GM18526 (cell line): ENCODE measurements around the gene DUS3L.

ENCODE experiments used
- POLR2A ChIP-seq: IDR thresholded peaks from 3 replicates; pipeline ENCODE4 v1.6.1; 2011; ENCODE audit not compliant: insufficient read length; ENCODE audit errors: extremely low read depth

DUS3L gene

DNA sequence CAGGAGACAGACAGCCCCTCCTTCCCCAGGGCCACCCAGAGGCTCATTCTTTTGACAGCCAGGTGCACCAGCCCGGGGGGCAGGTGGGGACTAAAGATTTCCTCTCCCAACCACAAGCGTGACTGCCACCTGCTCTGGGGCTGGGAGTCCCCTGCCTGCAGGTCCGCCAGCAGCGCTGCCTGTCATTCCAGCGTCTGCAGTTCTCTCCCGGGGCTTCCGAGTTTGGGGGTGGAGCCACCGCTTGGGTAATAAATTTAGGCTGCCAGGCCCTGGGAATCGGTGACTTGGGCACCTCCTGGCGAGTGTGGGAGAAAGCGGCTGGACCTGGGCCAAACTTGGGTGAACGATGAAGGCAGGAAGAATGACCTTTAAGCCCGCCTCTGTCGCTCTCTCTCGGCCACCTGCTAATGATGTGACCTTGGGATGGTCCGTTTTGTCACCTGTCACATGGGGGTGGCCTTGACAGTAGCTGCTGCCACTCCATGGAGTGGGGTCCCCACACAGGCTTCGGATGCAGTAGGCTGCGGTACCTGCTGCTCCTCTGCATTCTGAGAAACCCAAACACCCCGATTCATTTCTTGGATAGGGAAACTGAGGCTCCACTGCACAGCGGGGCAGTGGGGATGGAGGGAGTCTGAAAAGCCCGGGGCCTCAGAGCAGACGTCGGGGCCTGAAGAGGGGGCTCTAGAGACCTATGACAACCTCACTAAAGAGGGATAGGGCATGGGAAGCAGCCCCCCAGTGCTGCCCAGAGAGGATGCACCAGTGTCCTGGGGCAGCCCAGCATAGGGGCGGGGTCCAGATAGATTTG, 35.8 kb upstream of the DUS3L start:
- no peak for TF ChIP-seq POLR2A

DNA sequence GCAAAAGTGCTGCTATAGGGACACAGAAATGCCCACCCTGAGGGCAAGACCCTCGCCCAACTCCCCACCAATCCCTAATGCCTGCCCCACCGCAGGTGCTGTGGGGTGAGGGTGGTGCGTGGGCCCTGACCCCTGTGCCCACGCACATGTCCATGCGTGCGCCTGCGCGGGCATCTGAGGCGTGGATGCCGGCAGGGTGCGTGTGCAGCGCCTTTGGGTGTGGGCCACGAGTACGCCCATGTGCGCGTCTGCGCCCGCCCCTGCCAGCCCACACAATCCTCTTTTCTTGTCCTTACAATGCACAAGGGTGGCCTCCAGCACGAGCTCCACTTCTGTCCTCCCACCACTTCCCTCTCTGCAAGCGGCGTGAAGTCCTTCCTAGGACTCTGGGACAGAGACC, 34.2 kb upstream of the DUS3L start:
- no peak for TF ChIP-seq POLR2A

DNA sequence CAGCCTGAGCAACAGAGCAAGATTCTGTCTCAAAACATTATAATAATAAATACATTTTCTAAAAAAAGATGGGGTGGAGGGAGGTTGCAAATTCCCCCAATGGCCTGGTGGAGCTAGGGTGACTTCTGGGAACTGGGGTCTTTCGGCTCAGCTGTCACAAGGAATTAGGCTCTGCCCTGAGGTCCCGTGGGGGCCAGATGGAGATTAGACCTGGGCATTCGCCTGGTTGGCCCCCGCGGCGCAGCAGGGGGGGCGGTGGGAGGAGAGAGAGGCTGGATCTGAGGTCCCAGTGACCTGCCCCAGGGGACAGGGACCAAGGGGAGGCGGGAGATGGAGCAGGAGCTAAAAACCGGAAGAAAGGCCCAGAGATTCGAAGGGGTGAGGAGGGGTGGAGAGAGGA, 33.8 kb upstream of the DUS3L start:
- no peak for TF ChIP-seq POLR2A

DNA sequence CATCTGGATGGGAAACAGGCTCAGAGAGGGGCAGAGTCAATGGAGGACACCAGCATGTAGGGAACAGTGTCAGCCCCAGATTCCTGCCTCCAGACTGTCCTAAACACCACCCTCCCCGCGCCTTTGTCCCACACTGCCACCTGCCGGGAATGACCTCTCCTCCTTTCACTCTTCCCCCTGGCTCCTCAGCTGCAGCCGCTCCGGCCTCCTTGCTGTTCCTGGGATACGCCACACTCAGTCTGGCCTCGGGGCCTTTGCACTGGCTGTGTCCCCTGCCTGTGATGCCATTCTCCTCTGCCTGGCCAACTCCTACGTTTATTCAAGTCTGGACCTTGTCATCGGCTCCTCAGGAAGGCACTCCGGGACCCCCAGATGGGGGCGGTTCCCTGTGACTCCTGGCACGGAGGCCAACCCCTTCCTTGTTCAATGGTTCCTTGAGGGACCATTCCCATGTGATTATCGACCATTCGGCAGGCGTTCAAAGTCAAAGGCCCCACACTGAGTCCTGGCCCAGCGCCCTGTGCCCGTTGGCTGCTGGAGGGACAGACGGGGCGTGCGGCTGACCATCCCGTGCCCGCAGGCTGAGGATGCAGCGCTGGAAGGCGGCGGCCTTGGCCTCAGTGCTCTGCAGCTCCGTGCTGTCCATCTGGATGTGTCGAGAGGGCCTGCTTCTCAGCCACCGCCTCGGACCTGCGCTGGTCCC, 32.8 kb upstream of the DUS3L start:
- no peak for TF ChIP-seq POLR2A

DNA sequence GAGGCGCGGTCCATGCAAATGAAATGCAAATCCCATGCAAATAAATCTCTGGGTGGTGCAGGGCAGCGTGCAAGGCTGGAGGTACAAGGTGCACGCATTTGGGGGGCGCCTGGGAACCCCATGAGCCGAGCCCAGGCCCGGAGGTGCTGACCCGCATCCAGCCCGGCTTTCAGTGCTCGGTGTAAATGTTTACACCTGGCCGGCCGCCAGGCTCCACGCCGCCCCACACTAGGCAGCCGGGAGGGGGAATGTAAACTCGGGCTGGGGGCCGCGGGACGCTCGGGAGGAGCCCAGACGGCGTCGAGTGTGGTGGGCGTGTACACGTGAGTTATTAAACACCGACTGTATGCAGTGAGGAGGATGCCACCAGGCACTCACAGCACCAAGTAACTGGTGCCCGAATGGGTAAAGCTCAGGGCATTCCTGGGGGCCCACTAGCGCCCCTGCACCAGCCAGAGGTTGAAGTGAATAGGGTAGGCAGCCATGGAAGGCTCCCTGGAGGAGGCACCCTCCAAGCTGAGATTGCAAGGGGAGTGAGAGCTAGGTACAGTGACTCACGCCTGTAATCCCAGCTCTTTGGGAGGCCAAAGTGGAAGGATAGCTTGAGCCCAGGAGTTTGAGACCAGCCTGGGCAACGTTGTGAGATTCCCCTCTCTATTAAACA, 31.4 kb upstream of the DUS3L start:
- no peak for TF ChIP-seq POLR2A

DNA sequence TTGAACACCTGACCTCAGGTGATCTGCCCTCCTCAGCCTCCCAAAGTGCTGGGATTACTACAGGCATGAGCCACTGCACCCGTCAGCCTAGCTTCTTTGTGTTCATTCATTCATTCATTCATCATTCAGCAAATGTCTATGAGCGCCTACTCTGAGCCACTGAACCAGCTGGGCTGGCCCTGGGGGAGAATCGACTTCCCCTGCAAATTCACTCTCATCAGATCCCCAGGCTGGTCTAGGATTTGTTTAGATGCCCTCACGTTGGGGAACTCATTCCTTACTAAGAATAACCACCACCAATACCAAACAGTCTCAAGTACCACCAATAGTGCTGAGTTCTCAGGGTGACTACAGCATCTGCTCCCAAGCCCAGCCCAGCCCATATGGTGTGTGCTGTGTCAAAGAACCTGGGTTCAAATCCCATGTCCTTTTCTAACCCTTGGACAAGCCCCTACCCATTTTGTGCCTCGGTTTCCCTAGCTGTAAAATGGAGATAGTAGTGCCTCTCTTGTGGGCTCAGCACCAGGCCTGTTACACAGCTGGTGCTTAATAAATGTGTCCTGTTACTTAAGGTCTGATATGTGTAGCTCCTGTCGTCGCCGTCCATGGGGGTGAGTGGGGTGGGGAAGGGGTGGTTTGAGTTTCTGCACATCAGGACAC, 30.7 kb upstream of the DUS3L start:
- TF ChIP-seq POLR2A: no peak

DNA sequence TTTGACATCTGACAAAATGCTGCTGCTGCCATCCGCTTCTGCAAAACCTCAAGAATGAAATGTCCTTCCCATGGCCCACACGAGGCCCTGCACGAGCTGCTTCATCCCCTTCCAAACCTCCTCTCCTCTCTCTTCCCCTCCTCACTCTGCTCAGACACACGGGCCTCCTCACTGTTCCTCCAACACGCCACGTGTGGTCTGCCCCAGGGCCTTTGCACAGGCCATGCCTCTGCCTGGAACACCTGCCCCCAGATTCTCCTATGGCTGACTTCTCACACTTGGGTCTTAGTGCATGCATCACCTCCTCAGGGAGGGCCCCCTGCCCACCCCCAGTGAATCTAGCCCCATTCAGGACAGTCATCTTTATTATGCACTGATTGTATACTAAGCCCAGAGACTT, 29.8 kb upstream of the DUS3L start:
- no peak for TF ChIP-seq POLR2A

DNA sequence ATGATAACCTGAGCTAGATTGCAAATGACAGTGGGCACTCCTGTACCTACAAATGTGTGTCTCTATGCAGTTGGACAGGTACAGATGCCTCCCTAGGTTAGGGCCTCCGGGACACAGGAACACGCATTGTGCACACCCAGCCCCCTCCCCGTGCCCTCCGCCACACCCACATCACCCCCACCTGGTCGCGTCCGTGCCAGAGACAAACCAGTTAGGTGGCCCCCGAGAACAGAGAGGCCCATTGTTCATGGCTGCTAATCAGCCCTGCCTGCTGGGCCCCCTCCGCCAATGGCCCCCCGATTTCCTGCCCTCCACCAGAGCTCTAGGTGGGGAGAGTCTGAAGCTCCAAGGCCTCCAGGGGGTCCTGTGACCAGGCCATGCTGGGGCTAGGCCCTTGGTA, 27.6 kb upstream of the DUS3L start:
- TF ChIP-seq POLR2A: no peak

DNA sequence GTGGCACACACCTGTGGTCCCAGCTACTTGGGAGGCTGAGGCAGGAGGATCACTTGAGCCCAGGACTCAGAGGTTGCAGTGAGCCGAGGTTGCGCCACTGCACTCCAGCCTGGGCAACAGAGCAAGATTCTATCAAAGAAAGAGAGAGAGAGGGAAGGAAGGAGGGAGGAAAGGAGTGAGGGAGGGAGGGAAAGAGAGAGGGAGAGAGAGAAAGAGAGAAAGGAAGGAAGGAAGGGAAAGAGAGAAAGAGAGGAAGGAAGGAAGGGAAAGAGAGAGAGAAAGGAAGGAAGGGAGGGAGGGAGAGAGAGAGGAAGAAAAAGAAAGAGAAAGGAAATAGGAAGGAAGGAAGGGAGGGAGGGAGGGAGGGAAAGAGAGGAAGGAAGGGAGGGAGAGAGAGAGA, 26.3 kb upstream of the DUS3L start:
- TF ChIP-seq POLR2A: no peak

DNA sequence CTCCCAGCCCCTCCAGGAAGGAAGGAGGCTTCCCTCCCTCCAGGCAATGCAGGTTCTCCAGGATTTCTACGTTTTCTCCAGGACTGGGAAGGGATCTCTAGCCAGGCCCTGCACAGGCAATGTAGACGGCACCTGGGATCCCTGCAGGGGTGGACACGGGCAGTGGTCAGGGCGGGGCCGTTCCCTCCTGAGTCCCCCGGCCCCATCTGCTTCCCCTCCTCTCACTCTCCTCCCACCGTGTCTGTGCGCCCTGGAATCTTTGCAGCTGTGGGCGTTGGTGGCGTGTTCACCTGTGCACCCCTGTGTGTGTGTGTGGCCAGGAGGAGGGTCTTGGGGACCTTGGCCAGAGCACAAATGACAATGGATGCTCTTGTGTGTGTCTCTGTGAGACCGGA, 23.9 kb upstream of the DUS3L start:
- no peak for TF ChIP-seq POLR2A

DNA sequence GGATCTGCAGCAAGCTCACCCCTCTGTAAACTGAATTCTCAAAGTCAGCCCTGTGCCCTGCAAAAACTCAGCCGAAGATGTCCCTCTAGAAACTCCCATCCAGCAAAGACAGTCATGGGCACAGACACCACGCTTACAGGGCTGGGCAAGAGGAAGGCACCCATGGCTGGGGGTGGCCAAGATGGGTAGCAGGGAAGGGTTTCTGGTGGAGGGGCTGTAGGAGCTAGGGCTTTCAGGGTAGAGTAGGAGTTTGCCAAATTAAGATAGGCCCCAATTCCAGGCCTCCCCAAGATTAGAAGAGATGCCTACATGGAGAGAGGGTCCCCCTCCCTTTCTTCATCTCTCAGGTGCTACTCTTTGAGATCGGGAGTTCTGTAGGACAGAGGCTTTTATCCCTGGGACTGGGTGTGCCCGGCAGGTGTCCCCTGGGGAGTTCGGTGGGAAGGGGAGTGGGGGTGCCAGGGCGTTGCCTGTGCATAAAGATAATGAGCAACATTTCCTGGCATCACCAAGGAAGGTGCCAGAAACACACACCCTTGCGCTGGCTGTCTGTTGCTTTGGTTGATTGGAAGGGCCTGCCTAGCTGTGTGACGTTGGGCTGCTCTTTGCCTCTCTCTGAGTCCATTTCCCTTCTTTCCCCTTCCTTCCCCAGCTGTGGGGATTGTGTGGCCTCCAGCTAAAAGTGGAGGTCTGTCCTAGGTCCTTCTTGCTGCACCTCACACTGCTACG, 23.3 kb upstream of the DUS3L start:
- TF ChIP-seq POLR2A: no peak

DNA sequence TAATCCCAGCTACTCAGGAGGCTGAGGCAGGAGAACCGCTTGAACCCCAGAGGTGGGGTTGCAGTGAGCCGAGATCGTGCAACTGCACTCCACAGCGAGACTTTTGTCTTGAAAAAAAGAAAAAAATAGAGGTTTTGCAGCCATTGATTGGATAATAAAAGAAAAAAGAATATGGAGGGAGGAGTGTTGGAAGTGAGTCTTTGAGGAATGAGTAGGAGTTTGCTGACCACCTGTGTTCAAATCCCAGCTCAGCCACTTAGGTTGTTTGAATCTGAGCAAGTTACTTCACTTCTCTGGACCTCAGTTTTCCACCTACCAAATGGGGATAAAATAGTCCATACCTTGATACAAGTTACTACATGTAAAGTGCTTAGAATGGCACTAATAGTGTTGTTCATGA, 20.2 kb upstream of the DUS3L start:
- no peak for TF ChIP-seq POLR2A

DNA sequence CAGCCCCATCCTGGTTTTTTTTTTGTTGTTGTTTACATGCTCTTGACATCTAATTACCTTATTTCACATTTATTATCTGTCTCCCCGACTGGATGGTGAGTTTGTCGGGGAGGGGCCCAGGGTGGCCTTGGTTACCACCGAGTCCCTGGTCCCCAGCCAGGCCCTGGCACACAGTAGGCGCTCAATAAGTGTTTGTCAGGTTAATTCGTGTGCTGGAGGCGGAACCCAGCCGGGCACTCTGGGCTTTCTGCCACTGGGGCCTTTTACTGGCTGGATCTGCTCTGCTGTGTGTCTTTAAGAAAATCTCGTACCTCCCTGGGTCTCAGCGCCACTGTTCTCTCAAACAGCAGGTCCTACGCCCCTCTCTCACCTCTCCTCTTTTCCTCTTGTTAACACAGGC, 18.5 kb upstream of the DUS3L start:
- TF ChIP-seq POLR2A: no peak

DNA sequence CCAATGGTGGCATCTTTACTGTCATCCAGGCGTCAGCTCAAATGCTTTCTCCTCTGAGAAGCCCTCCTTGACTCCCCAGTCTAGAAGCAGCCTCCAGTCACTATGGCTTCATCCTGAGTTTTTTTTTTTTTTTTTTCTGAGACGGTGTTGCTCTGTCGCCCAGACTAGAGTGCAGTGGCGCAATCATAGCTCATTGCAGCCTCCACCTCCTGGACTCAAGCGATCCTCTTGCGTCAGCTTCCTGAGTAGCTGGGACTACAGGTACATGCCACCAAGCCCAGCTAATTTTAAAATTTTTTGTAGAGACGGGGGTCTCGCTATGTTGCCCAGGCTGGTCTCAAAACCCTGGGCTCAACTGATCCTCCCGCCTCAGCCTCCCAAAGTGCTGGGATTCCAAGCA, 18.1 kb upstream of the DUS3L start:
- TF ChIP-seq POLR2A: no peak
